Measurements from ENCODE around the gene PPIP5K1.
A peak's percentile ranks its signal among the peaks of the same experiment; 100 is the strongest.

Gene PPIP5K1

GRCh38 chr15:43523646-43524045, 66.4 kb downstream of the PPIP5K1 start:
- H3K9ac ChIP-seq (ENCODE audit: low read length): no peak overlapping the region
- no peaks in the 10 kb centered on the region for H3K9me3 ChIP-seq (ENCODE audit: control insufficient read depth, low read length)
- H3K4me3 ChIP-seq (ENCODE audit: low read length): no peak overlapping the region
- H3K36me3 ChIP-seq (ENCODE audit: control insufficient read depth, insufficient read depth, low read length): no peaks in the 10 kb centered on the region
- peaks cover 10% of the 10 kb centered on the region for H3K27me3 ChIP-seq (ENCODE audit: control insufficient read depth, insufficient read depth, low read length)
- no peaks in the 10 kb centered on the region for H3K4me1 ChIP-seq (ENCODE audit: control insufficient read depth, insufficient read depth, low read length)

- Histone ChIP-seq H3K9ac (ENCODE audit: low read length) (no peak overlapping the region), H3K4me3 (ENCODE audit: low read length) (no peak overlapping the region), H3K36me3 (ENCODE audit: control insufficient read depth, insufficient read depth, low read length) (no peaks in the 10 kb centered on the region), H3K9me3 (ENCODE audit: control insufficient read depth, low read length) (no peaks in the 10 kb centered on the region), H3K4me1 (ENCODE audit: control insufficient read depth, insufficient read depth, low read length) (no peaks in the 10 kb centered on the region), H3K27me3 (ENCODE audit: control insufficient read depth, insufficient read depth, low read length) (peaks cover 22% of the 10 kb centered on the region)
Observed at GRCh38 chr15:43522247-43522646, 67.8 kb downstream of the PPIP5K1 start.

- Histone ChIP-seq H3K4me3 (ENCODE audit: low read length) (no peak overlapping the region), H3K9me3 (ENCODE audit: control insufficient read depth, low read length) (no peaks in the 10 kb centered on the region), H3K27me3 (ENCODE audit: control insufficient read depth, insufficient read depth, low read length) (peaks cover 29% of the 10 kb centered on the region), H3K9ac (ENCODE audit: low read length) (no peak overlapping the region), H3K36me3 (ENCODE audit: control insufficient read depth, insufficient read depth, low read length) (no peaks in the 10 kb centered on the region), H3K4me1 (ENCODE audit: control insufficient read depth, insufficient read depth, low read length) (peaks cover 8% of the 10 kb centered on the region)
Observed at GRCh38 chr15:43521419-43521818, 68.6 kb downstream of the PPIP5K1 start.

GRCh38 chr15:43520138-43520537, 69.9 kb downstream of the PPIP5K1 start:
- no peaks in the 10 kb centered on the region for H3K9me3 ChIP-seq (ENCODE audit: control insufficient read depth, low read length)
- H3K4me3 ChIP-seq (ENCODE audit: low read length): no peak overlapping the region
- peaks cover 15% of the 10 kb centered on the region for H3K4me1 ChIP-seq (ENCODE audit: control insufficient read depth, insufficient read depth, low read length)
- no peak overlapping the region for H3K9ac ChIP-seq (ENCODE audit: low read length)
- peaks cover 32% of the 10 kb centered on the region for H3K27me3 ChIP-seq (ENCODE audit: control insufficient read depth, insufficient read depth, low read length)
- H3K36me3 ChIP-seq (ENCODE audit: control insufficient read depth, insufficient read depth, low read length): no peaks in the 10 kb centered on the region

- Histone ChIP-seq H3K4me1 (ENCODE audit: control insufficient read depth, insufficient read depth, low read length) (peaks cover 15% of the 10 kb centered on the region), H3K36me3 (ENCODE audit: control insufficient read depth, insufficient read depth, low read length) (no peaks in the 10 kb centered on the region), H3K9ac (ENCODE audit: low read length) (no peak overlapping the region), H3K9me3 (ENCODE audit: control insufficient read depth, low read length) (no peaks in the 10 kb centered on the region), H3K27me3 (ENCODE audit: control insufficient read depth, insufficient read depth, low read length) (peaks cover 32% of the 10 kb centered on the region), H3K4me3 (ENCODE audit: low read length) (no peak overlapping the region)
Observed at GRCh38 chr15:43519196-43519595, 70.8 kb downstream of the PPIP5K1 start.

GRCh38 chr15:43518197-43518761, 71.7 kb downstream of the PPIP5K1 start:
- Histone ChIP-seq H3K4me3 (ENCODE audit: low read length) (no peak overlapping the region), H3K9me3 (ENCODE audit: control insufficient read depth, low read length) (no peaks in the 10 kb centered on the region), H3K4me1 (ENCODE audit: control insufficient read depth, insufficient read depth, low read length) (peaks cover 15% of the 10 kb centered on the region), H3K9ac (ENCODE audit: low read length) (peak overlapping the region; percentile 44), H3K36me3 (ENCODE audit: control insufficient read depth, insufficient read depth, low read length) (no peaks in the 10 kb centered on the region), H3K27me3 (ENCODE audit: control insufficient read depth, insufficient read depth, low read length) (peaks cover 32% of the 10 kb centered on the region)

- Histone ChIP-seq H3K27me3 (ENCODE audit: control insufficient read depth, insufficient read depth, low read length) (peaks cover 32% of the 10 kb centered on the region), H3K36me3 (ENCODE audit: control insufficient read depth, insufficient read depth, low read length) (no peaks in the 10 kb centered on the region), H3K9ac (ENCODE audit: low read length) (peak within 1 kb of the TSS; percentile 44), H3K4me1 (ENCODE audit: control insufficient read depth, insufficient read depth, low read length) (peaks cover 15% of the 10 kb centered on the region), H3K9me3 (ENCODE audit: control insufficient read depth, low read length) (no peaks in the 10 kb centered on the region), H3K4me3 (ENCODE audit: low read length) (no peak within 1 kb of the TSS)
Observed at GRCh38 chr15:43517354-43518196, 72.4 kb downstream of the PPIP5K1 start, which contains the start of gene MAP1A. MAP1A (plus strand) TSS chr15:43517608; CDS start chr15:43521474, 3,866 bp downstream.

GRCh38 chr15:43516801-43517353, 73.1 kb downstream of the PPIP5K1 start:
- Histone ChIP-seq H3K9me3 (ENCODE audit: control insufficient read depth, low read length) (no peaks in the 10 kb centered on the region), H3K27me3 (ENCODE audit: control insufficient read depth, insufficient read depth, low read length) (peaks cover 29% of the 10 kb centered on the region), H3K4me1 (ENCODE audit: control insufficient read depth, insufficient read depth, low read length) (peaks cover 15% of the 10 kb centered on the region), H3K4me3 (ENCODE audit: low read length) (no peak overlapping the region), H3K36me3 (ENCODE audit: control insufficient read depth, insufficient read depth, low read length) (no peaks in the 10 kb centered on the region), H3K9ac (ENCODE audit: low read length) (no peak overlapping the region)

DNA sequence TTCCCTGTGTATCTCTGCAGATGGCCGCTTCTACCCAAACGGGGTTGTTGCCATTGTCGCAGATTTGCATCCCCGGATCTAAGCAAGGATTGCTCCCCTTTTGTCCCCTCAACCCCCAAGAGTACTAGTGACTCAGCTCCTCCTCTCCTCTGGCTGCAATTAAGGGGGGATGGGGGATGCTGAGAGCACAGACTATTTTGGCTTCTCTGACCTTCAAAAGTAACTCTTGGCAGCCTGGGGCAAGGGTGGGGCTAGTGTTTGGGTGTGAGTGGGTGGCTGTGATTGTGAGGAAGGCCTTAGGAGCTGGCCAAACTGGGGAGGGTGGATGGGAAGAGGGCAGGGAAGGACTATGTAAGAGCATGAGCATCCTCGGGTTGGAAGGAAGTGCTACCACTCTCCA, 73.8 kb downstream of the PPIP5K1 start:
- Histone ChIP-seq H3K27me3 (ENCODE audit: control insufficient read depth, insufficient read depth, low read length) (peaks cover 31% of the 10 kb centered on the region), H3K36me3 (ENCODE audit: control insufficient read depth, insufficient read depth, low read length) (no peaks in the 10 kb centered on the region), H3K4me1 (ENCODE audit: control insufficient read depth, insufficient read depth, low read length) (peaks cover 20% of the 10 kb centered on the region), H3K9ac (ENCODE audit: low read length) (no peak overlapping the region), H3K4me3 (ENCODE audit: low read length) (no peak overlapping the region), H3K9me3 (ENCODE audit: control insufficient read depth, low read length) (no peaks in the 10 kb centered on the region)

DNA sequence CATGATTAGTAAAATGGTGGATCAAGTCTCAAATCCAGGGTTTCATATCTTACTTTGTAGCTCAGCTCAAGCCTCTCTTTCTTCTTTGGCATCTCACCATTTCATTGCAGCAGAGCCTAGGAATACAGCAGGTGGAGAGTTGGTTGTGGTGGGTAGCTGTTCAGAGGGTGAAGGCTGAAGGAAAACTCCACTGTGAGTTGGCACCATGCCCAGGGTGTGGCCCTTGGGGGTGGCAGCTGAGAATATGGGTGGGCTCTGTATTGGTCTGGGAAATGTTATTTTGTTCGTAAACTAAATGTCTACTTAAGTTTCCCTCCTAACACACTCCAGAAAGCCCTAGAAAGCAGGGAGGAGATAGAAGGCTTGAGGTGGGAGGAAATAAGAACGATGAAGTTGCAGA, 74.3 kb downstream of the PPIP5K1 start:
- H3K9ac ChIP-seq (ENCODE audit: low read length): no peak overlapping the region
- H3K36me3 ChIP-seq (ENCODE audit: control insufficient read depth, insufficient read depth, low read length): no peaks in the 10 kb centered on the region
- H3K4me1 ChIP-seq (ENCODE audit: control insufficient read depth, insufficient read depth, low read length): peaks cover 24% of the 10 kb centered on the region
- H3K4me3 ChIP-seq (ENCODE audit: low read length): no peak overlapping the region
- peaks cover 31% of the 10 kb centered on the region for H3K27me3 ChIP-seq (ENCODE audit: control insufficient read depth, insufficient read depth, low read length)
- no peaks in the 10 kb centered on the region for H3K9me3 ChIP-seq (ENCODE audit: control insufficient read depth, low read length)

DNA sequence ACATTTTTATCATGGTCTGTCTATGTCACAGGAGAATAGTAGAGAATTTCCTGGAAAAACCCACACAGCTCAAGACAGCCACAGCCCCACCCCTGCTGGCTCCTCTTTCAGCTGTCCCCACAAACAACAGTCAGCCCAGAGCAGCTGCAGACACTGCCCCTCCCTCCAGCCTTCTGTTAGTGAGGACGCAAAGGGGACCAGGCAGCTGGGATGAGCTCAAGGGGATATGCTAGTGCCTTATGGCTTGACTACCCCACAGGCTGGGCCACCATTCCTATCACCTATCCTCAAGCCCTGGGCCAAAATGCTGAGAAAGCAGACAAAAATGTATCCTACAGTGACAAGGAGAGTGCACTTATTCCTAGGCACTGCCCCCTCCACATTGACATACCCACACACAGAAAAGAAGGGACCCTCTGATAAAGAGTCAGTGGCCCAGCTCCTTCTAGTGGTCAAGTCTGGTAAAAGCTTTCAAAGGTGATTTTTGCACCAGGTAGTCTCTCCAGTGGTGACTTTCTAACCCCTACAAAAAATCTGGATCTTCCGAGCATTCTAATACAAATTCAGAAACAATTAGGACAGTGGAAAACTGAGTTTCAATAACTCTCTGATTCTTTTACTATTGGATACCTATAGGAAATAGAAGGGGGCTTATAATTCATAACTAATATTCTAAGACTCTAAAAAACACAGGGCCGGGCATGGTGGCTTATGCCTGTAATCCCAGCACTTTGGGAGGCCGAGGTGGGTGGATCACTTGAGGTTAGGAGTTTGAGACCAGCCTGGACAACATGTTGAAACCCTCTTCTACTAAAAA, 75.6 kb downstream of the PPIP5K1 start:
- H3K4me1 ChIP-seq (ENCODE audit: control insufficient read depth, insufficient read depth, low read length): peaks cover 24% of the 10 kb centered on the region
- no peak overlapping the region for H3K9ac ChIP-seq (ENCODE audit: low read length)

More for the DNA sequence above, 75.6 kb downstream of the PPIP5K1 start:
- no peaks in the 10 kb centered on the region for H3K36me3 ChIP-seq (ENCODE audit: control insufficient read depth, insufficient read depth, low read length)
- no peak overlapping the region for H3K4me3 ChIP-seq (ENCODE audit: low read length)
- H3K27me3 ChIP-seq (ENCODE audit: control insufficient read depth, insufficient read depth, low read length): peaks cover 31% of the 10 kb centered on the region
- no peaks in the 10 kb centered on the region for H3K9me3 ChIP-seq (ENCODE audit: control insufficient read depth, low read length)

All from mucosa of stomach (tissue), 1 donor.